GM12878 (cell line): ENCODE data around the gene LARGE1.

Experiments
- POLR2A ChIP-seq: IDR thresholded peaks from 2 replicates; pipeline ENCODE4 v1.6.1; 2011; ENCODE audit warnings: low read depth, mild to moderate bottlenecking, low read length
- RAD21 ChIP-seq: IDR thresholded peaks from 2 replicates; pipeline ENCODE4 v1.6.1; 2011; ENCODE audit warnings: mild to moderate bottlenecking, low read depth, low read length, moderate library complexity; ENCODE audit not compliant: insufficient read depth

GRCh38 chr22:33772745-33773144 is 147.5 kb downstream of the LARGE1 start:
- TF ChIP-seq POLR2A (no peak), RAD21 (no peak)
